Nephron progenitor cell (in vitro differentiated cells): ENCODE data around the gene RGL1.

Source experiments
- DNase-seq: peaks from one replicate; pipeline ENCODE4 v3.0.0; 2021
- H3K27ac Mint-ChIP-seq: 2 replicates; pipeline ENCODE4 v1.8.0; 2021; ENCODE audit warnings: mild to moderate bottlenecking, moderate library complexity, mixed read lengths
- H3K27me3 Mint-ChIP-seq: 2 replicates; pipeline ENCODE4 v1.8.0; 2021; ENCODE audit warnings: mild to moderate bottlenecking, low read depth, mixed read lengths; ENCODE audit not compliant: poor library complexity
- H3K36me3 Mint-ChIP-seq: 2 replicates; pipeline ENCODE4 v1.8.0; 2021; ENCODE audit warnings: low read depth, mixed read lengths
- H3K4me1 Mint-ChIP-seq: 2 replicates; pipeline ENCODE4 v1.8.0; 2021; ENCODE audit warnings: mixed read lengths
- H3K4me3 Mint-ChIP-seq: 2 replicates; pipeline ENCODE4 v1.8.0; 2021; ENCODE audit warnings: mild to moderate bottlenecking, moderate library complexity, mixed read lengths
- H3K9me3 Mint-ChIP-seq: 2 replicates; pipeline ENCODE4 v1.8.0; 2021; ENCODE audit warnings: mild to moderate bottlenecking, moderate library complexity, mixed read lengths
- TF ChIP-seq, protein P1 (sequence below): fragments of 200-600 bp; sonication (generic); IDR thresholded peaks from 2 replicates; pipeline ENCODE4 v1.5.0; 2021; ENCODE audit warnings: antibody characterized with exemption

The RGL1 gene

DNA sequence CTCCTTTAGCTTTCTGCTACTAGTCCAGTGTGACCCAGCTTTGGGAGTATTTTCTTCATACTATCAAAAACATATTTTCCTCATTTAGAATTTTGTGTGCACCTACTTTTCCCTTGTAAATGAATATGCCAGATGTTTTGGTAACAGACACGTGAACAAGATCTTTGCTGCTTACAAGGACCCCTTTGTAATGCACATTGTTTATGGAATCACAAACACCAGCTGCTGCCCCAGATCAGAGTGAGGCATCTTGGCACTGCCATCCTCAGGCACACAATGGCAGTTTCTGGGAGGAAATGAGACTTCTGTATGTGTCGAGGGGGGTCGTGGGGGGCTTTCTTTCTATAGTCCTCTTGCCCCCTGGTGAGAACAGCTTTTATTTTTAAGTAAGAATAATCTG, 115.7 kb downstream of the RGL1 start:
- no peak for DNase-seq
- H3K27me3 Mint-ChIP-seq, result no peaks in the 10 kb centered on the region
- peaks cover 15% of the 10 kb centered on the region for H3K36me3 Mint-ChIP-seq
- no peaks in the 10 kb centered on the region for H3K9me3 Mint-ChIP-seq
- peaks cover 21% of the 10 kb centered on the region for H3K4me1 Mint-ChIP-seq
- H3K4me3 Mint-ChIP-seq, result no peak overlapping the region
- TF ChIP-seq, protein P1, sequence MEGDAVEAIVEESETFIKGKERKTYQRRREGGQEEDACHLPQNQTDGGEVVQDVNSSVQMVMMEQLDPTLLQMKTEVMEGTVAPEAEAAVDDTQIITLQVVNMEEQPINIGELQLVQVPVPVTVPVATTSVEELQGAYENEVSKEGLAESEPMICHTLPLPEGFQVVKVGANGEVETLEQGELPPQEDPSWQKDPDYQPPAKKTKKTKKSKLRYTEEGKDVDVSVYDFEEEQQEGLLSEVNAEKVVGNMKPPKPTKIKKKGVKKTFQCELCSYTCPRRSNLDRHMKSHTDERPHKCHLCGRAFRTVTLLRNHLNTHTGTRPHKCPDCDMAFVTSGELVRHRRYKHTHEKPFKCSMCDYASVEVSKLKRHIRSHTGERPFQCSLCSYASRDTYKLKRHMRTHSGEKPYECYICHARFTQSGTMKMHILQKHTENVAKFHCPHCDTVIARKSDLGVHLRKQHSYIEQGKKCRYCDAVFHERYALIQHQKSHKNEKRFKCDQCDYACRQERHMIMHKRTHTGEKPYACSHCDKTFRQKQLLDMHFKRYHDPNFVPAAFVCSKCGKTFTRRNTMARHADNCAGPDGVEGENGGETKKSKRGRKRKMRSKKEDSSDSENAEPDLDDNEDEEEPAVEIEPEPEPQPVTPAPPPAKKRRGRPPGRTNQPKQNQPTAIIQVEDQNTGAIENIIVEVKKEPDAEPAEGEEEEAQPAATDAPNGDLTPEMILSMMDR, result no peak
- H3K27ac Mint-ChIP-seq, result no peak overlapping the region

DNA sequence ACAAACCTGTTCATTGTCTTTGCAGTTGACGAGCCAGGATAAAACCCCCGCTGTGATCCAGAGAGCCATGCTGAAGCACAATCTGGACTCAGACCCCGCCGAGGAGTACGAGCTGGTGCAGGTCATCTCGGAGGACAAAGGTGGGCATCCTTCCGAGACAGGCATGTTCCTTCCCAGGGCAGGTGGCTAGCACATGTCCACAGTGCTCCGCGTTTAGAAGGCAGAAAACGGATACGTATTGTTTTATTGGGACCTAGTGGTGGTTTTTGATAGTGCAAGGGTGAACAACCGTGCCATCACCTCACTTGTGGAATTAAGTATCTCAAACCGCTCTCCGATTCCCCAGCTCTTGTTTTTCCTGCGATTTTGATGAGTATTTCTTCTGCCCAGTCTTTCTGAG, 117.3 kb downstream of the RGL1 start:
- Mint-ChIP-seq H3K36me3 (peaks cover 30% of the 10 kb centered on the region), H3K27me3 (peaks cover 2% of the 10 kb centered on the region), H3K27ac (peak overlapping the region; percentile 52), H3K4me1 (peaks cover 13% of the 10 kb centered on the region), H3K9me3 (no peaks in the 10 kb centered on the region), H3K4me3 (no peak overlapping the region)
- DNase-seq, result no peak
- TF ChIP-seq, protein P1, result no peak

DNA sequence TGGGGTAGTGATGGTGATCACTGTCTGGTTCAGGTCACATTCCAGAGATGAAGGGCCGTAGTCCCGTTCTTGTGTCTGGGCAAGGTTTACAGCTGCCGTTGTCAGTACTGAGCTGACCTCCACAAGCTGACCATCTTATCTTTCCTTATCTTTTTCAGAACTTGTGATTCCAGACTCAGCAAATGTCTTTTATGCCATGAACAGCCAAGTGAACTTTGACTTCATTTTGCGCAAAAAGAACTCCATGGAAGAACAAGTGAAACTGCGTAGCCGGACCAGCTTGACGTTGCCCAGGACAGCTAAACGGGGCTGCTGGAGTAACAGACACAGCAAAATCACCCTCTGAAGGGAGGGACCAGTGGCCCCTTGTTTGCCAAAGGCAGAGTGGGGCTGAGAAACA, 121.0 kb downstream of the RGL1 start:
- DNase-seq, result no peak
- Mint-ChIP-seq H3K4me1 (peaks cover 8% of the 10 kb centered on the region), H3K27me3 (peaks cover 2% of the 10 kb centered on the region), H3K9me3 (no peaks in the 10 kb centered on the region), H3K36me3 (peaks cover 35% of the 10 kb centered on the region), H3K4me3 (no peak overlapping the region), H3K27ac (no peak overlapping the region)
- TF ChIP-seq, protein P1, result no peak

DNA sequence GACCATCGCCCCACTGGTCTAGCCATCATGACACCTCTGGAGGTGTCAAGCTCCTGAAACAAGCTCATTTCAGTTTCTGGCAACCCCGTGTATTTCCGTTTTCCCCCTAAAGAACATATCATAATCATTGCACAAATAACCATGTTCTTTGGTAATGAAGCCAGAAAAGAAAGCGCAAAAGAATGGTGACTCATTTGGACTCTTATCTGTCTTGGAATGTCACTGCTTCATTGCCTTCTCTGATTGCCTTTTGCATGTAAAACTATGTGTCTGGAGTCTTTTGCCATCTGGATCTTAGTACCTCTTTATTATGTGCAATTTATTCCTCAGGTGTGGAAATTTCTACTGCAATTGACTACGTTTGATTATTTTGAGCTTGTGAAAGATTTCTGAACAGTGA, 122.1 kb downstream of the RGL1 start:
- no peak for DNase-seq
- Mint-ChIP-seq H3K27ac (no peak overlapping the region), H3K9me3 (no peaks in the 10 kb centered on the region), H3K4me3 (no peak overlapping the region), H3K27me3 (peaks cover 2% of the 10 kb centered on the region), H3K4me1 (peaks cover 19% of the 10 kb centered on the region), H3K36me3 (peaks cover 35% of the 10 kb centered on the region)
- TF ChIP-seq, protein P1, result no peak

DNA sequence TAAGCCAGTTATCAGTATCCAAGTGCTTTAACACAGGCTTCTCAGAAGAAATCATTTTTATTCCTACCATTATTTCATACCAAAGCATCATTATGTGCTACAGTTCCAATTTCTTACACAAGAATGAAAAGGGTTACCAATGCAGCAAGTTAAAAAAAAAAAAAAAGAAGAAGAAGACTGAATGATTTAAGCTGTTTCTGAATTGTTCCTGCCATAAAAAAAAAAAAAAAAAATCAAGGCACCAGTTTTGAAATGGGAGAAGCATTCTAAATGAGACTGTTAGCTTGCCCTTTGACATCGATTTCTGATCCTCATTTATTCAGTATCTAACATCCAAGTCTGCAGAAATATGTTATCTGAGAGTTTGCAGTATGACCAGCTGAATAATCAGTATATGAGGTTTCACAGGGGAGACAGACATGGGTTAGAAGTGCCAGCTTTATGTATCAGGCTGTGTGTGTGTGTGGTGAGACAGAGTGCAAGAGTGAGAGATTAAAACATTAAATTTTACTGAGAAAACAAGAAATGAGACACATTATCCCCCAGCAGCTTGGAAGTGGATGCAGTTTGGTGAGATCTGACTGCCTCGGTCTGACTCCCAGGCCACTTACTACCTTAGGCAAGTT, 126.8 kb downstream of the RGL1 start:
- peak overlapping the region; percentile 6 for H3K27ac Mint-ChIP-seq
- no peaks in the 10 kb centered on the region for H3K27me3 Mint-ChIP-seq
- peaks cover 10% of the 10 kb centered on the region for H3K36me3 Mint-ChIP-seq
- H3K4me3 Mint-ChIP-seq, result no peak overlapping the region
- no peak for DNase-seq
- TF ChIP-seq, protein P1, result no peak
- no peaks in the 10 kb centered on the region for H3K9me3 Mint-ChIP-seq
- peaks cover 50% of the 10 kb centered on the region for H3K4me1 Mint-ChIP-seq

DNA sequence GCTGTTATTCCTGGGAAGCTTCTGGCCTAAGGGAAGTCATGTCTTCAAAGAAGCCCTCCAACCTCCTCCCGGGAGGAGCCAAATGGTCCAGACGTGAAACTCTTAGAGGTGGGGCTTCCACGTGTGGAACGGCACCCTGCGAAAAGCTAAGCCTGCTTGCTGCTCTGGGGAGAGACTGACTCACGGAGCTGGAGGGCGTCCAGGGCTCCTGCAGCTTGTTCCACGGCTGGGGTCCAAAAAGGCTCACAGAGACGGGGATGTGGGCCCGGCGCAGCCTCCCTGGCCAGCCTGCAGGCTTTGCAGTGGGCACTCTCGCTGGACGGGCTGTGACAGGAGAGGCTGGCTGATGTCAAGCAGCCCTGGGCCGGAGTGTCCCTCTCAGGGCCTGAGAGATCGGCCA, 127.5 kb downstream of the RGL1 start:
- DNase-seq, result no peak
- peaks cover 57% of the 10 kb centered on the region for H3K4me1 Mint-ChIP-seq
- peaks cover 4% of the 10 kb centered on the region for H3K36me3 Mint-ChIP-seq
- no peak overlapping the region for H3K4me3 Mint-ChIP-seq
- TF ChIP-seq, protein P1, result no peak
- no peaks in the 10 kb centered on the region for H3K9me3 Mint-ChIP-seq
- H3K27me3 Mint-ChIP-seq, result no peaks in the 10 kb centered on the region
- no peak overlapping the region for H3K27ac Mint-ChIP-seq
